ENCODE measurements around the gene ALCAM.

- TF ChIP-seq CTCF (IDR thresholded peaks at IDR 0.05) (no peak), POLR2AphosphoS5 (IDR thresholded peaks at IDR 0.05) (no peak), POLR2A (IDR thresholded peaks at IDR 0.05) (no peak)
Measured at GRCh38 chr3:105351821-105352220, 14.9 kb upstream of the ALCAM start.
